Hematopoietic multipotent progenitor cell treated with erythropoietin and hydrocortisone succinate and interleukin-3 and kit ligand, for 6 days (in vitro differentiated cells): ENCODE measurements around the gene PLCL1.
"Not testable (repeated sequence)": the region's sequence is repeated elsewhere in the genome, so short reads cannot be mapped to it uniquely, and the experiment has no call there.

ENCODE experiments used
- DNase-seq: peaks from one replicate; pipeline ENCODE4 v3.0.0-alpha.2; 2015

Gene PLCL1

DNA sequence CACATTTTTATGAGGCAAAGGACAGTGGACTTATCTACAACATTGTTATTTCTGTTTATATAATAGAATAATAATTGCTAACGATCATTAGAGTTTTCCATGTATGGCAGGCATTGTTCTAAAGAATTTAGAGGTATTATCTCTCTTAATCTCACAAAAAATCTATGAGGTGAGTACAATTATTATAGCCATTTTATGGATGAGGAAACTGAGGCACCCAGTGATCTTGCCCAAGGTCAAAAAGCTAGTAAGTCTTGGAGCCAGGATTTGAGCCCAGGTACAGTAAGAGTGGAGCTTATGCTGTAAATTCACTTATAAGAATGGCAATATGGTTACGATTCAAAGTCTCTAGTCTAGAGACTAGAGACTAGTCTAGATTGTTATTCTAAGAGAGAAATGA is 331.7 kb downstream of the PLCL1 start:
- DNase-seq = no peak

DNA sequence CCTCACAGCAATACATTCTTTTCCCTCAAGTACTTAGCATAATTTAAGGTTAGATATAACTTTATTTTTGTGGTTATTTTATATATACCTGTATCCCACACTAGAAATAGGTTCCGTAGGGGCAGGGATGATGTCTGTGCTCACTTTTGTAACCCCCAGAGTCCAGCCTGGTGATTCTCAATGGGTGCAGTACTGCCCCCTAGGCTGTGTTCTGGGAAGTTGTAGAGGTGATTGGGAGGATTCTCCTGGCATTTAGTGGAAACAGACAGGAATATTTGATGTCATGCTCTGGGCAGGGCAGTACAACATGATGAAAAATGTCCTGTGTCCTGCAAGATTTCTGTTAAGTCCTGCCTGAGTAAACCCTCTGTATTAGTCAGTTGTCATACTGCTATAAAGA is 333.3 kb downstream of the PLCL1 start:
- DNase-seq = no peak

DNA sequence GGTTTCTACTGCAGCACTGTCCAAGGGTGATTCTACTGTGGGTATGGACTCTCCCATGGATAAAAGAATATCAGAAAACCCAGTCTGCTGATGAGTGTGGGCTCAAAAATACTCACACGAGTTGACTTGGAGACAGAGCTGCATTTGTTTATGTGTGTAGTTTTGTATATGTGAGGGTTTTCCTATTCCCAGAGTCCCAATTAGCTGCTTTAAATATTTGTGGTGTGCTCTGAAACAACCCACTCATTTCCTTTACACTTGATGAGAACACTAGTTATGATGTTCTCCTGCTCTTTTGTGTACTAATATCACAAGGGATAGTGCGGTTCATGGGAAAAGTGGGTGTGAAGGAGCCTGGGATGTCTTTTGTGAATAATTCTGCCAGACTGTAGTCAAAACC is 337.3 kb downstream of the PLCL1 start:
- no peak for DNase-seq

DNA sequence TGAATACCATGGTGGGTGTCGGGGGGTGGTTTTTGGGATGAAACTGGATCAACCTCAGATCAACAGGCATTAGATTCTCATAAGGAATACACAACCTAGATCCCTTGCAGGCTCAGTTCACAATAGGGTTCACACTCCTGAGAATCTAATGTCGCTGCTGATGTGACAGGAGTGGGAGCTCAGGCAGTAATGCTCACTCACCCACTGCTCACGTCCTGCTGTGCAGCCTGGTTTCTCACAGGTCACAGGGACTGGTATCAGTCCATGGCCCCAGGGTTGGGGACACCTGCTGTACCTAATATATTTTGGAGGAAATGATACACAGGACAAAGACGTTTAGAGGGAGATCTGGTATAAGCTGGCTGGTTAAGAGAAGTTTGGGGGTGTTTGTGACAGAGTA is 338.8 kb downstream of the PLCL1 start:
- DNase-seq = no peak

DNA sequence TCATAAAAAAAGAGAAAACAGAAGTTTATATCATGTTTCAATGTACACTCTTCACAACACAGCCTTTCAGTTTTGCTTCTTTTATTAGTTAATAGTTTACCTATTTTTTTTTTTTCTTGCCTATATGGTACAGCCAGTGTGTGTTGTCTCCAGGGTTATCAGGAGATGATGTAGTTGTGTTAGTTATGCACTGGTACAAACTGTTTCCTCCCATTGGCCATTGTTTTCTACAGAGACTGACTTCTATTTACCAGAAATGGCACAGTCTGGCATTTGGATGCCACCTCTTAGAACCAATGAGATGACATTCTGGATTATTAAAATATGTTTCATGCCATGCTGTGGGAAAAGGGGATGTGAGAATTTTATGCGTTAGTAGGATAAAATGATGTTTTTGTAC is 339.4 kb downstream of the PLCL1 start:
- DNase-seq = no peak

DNA sequence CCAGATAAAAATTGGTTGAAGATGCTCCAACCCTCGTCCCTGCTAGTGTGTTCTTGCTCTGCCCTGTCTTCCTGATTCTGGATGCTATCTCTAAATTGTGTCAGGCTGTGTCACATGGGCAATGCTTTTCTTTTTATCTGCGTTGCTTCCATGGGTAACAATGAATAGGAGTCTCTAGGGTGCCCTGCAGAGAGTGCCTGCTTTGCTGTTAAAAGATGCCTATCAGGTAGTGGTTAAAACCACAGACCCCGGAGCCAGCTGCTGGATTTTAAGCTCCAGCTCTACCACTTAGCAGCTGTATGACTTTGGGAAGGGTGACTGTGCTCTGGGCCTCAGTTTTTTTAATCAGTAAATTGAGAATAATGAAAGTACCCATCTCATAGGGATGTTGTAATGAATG is 340.3 kb downstream of the PLCL1 start:
- peak; percentile 73 for DNase-seq

DNA sequence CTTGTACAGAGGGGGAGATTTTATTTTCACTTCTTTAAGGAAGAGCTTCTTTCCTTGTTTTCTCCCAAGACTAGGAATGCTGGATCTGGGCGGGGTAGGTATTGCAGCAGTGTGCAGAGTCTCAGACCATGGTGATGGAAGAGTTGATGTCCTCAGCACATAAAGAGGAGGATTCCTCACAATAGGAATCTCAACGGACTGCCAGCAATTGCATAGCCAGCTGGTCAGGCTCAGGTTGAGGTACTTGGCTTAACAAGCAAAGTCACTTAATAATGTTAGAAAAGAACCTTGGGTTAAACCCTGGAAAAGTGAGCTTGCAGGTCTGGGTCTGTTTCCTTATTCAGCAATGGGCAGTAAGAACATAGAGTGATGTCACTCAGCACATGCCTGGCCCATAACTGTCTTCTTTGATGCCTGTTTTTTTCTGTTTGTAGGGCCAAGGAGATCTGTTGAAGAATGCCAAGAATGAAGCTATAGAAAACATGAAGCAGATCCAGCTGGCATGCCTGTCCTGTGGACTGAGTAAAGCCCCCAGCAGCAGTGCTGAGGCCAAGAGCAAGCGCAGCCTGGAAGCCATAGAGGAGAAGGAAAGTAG is 342.1 kb downstream of the PLCL1 start:
- DNase-seq = no peak

DNA sequence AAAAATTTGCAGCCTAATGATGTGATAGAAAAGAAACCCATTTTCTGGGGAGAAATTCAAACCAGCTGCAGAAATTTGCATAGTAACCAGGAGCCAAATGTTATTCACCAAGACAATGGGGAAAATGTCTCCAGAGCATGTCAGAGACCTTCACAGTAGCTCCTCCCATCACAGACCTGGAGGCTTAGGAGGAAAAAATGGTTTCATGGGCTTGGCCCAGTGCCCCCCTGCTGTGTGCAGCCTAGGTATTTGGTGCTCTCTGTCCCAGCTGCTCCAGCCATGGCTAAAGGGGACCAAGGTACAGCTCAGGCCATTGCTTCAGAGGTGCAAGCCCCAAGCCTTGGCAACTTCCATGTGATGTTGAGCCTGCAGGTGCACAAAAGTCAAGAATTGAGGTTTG is 352.9 kb downstream of the PLCL1 start:
- no peak for DNase-seq

DNA sequence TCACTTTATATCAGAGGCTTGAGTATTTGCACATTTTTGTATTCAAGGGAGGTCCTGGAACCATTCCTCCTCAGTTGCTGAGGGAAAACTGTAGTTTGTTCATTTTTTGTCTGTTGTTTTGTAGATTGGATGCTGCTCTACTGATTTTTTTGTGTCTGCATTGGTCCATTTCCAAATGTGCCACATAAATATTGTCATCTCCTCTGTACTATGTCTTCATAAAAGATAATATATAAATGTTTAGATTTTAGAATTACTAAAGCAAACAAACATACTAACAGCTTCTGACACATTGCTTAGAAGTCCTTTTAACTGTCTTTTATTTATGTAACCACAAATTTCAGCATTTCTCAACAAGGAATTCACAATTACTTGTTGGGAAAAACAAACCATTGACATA is 356.8 kb downstream of the PLCL1 start:
- DNase-seq = no peak

DNA sequence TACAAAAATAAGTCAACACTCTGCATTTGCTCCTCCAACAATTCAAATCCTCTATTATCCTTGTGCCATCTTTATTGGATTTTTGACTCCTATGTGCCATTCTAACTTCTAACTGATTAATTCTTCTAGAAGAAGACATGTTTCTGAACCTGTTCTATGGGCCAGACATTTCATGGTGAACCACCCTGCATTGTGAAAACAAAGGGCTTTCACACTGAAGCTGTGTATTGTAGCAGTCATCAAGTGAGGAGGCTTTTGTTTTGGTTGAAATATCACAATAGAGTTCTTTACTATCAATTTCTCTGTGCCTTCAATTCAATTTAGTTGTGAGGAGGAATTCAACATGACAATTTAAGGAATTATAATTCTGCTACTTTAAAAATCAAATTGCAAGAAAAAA is 357.9 kb downstream of the PLCL1 start:
- no peak for DNase-seq

DNA sequence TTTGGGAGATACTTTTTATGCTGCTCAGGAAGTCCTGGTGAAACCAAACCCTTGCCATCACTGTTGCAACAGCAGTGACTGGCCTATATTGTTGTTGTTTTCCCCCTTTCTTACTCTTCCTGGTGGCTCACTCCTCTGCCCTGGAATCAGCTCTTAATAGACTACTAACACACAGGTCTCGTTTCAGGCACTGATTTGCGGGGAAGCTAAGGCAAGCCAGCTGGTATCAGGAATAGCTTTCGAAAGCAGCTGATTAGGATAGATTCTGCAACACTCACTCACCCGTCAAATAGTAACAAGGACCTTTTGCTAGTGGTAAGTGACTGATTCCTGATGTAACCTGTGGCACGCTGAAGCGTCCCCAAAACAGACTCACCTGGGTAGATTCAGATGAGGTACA is 360.4 kb downstream of the PLCL1 start:
- no peak for DNase-seq

DNA sequence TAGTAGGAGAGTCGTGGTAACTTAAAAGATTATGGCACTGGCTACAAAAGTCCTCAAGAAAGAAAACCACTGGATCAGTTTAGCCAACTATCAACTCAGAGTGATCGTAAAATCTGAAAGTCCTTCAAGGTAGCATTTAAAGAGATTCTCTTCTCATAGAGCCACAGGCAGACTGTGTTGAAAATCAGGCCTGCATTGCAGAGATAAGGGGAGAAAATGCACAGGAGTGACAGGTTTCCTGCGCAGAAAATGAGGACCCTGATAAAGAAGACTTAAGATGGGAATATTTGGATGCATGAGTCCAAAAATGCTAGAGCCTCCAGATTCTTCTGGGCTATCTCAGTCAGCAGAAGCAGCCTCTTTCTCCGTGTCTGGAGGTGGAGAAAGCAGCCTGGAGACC is 360.9 kb downstream of the PLCL1 start:
- DNase-seq = no peak

DNA sequence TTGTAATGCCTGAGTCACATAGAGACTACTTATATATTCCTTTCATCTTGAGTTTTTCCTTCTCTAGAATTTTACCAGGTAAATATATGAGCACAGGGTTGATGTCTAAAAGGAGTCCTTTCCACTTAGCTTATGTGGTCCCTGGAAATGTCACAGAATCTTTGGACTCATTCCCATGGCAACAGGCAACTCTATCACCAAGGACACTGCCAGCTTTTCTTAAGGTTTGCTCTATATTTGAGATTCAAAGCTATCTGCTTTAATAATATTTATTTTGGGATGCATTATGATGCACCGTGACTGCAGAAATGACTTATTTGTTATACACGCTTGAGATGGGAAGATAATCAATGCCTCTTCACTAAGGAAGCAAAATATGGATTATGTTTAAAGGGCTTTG is 363.0 kb downstream of the PLCL1 start:
- no peak for DNase-seq

DNA sequence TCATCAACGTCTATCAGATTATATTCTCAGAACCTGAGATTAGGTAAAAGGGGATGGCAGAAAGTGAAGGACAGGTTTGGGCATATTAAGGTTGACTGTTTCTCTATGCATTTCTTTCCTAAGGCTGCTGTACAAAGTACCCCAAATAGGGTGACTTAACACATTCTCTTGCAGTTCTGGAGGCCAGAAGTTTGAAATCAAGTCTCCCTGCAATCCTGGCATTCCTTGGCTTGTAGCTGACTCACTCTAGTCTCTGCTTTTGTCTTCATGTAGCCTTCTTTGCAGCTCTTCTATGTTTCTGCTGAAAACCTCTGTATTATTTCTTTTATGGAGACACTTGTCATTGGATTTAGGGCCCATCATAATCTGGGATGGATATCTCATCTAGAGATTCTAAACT is 364.3 kb downstream of the PLCL1 start:
- DNase-seq = no peak

DNA sequence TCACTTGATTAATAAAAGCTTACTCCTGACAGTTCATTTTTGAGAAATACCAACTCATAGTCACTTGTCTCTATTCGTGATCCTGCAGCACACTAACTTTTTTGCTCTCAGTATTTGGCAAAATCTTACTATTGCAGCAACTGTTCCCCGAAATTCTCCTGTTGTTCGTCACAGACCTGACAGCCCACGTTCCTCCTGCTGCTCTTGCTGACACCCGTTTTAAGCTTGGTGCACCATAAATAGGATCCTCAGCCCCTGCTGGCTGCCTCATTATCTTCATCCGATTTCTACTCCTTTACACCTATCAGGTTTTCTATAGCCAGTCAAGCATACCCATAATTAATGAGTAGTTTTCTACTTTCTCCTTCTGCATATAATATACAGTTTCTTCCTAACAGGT is 368.8 kb downstream of the PLCL1 start:
- no peak for DNase-seq

DNA sequence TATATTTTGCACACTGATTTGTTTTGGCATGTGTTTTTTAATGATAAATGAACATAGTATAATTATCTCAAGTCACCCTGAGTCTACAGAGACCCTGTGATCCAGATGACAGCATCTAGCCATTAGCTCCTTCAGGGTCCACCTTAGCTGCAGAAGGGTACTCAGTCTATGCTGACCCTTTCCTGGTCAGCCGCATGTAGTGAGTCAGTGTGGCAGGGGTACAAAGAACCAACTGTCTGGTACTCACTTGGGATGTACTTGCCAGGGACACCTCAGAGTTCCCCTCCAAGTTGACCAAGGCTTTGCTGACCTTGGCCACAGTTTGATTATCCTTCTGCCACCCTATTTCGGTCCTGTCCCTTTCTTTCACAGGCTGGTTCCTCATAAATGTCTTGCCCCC is 369.5 kb downstream of the PLCL1 start:
- DNase-seq = no peak

DNA sequence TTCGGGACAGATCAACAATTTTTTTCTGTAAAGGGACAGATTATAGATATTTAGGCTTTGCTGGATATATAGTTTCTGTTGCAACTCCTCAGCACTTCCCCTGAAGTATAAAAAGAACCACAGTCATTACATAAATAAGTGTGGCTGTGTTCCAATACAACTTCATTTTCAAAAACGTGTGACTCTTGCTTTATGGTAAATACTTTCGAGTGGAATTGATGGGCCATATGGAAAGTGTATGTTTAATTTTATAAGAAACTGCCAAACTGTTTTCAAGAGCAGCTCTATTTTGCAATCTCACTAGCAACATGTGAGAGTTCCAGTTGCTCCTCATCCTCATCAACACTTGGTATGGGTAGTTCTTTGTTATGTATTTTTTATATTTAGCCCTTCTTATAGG is 370.9 kb downstream of the PLCL1 start:
- no peak for DNase-seq

DNA sequence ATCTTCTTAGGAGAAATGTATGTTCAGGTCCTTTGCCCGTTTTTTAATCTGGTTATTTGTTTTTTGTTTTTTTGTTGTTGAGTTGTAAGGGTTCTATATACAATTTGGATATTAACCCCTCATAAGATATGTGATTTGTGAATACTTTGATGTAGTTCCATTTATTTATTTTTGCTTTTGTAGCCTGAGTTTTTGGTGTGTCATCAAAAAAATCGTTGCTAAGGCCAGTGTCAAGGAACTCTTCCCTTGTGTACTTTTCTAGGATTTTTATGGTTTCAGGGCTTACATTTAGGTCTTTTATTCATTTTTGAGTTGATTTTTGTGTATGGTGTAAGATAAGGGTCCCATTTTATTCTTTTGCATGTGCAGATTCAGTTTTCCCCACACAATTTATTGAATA is 372.6 kb downstream of the PLCL1 start:
- no peak for DNase-seq

DNA sequence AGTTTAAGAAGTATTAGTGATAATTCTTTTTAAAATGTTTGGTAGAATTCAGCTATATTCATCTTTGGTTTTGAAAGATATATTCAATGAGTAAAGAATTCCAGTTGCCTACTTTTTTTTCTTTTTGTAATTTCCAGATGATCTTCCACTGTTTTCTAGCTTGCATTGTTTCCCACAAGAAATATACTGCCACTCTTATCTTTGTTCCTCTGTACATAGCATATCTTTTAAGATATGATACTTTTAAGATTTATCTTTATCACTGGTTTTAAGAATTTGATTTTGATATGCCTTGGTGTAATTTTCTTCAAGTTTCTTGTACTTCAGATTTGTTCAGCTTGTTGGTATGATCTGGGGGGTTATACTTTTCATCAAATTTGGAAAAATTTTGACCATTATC is 374.4 kb downstream of the PLCL1 start:
- no peak for DNase-seq

DNA sequence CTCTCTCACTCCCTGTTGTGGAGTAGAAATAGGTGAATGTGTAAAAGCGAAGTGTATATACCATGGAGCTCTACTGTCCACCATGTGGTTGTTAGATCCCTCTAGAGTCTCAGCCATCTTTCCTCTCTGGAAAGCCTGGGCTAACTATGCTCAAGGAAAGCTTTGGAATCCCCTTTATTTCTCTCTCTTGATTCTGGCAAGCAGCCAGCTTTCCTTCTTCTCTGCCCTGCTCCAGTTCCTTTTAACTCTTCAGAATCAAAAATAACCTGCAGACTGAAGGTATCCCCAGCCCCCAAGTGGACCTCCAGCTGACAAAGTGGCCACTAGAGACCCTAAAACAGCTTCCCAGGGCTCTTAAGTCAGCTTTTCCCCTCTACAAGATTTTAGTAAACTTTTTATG is 381.9 kb downstream of the PLCL1 start:
- no peak for DNase-seq

DNA sequence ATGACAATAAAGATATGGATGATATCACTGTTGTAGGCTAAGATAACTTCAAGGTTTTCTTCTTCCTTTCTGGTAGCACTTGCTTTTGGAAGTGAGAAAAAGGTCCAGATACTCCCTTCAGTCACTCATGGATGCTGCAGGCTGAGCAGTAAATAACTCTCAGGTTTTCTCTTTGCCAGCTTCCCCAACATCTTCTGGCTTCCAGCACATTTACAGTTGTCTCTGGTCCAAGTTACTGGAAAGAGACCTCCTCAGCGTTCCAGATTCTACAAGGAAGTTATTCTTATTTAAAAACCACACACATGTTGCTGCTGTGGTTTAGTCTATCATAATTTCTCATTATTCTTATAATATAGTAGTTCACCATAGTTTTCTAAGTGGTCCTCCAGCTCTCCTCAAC is 383.4 kb downstream of the PLCL1 start:
- DNase-seq = no peak

DNA sequence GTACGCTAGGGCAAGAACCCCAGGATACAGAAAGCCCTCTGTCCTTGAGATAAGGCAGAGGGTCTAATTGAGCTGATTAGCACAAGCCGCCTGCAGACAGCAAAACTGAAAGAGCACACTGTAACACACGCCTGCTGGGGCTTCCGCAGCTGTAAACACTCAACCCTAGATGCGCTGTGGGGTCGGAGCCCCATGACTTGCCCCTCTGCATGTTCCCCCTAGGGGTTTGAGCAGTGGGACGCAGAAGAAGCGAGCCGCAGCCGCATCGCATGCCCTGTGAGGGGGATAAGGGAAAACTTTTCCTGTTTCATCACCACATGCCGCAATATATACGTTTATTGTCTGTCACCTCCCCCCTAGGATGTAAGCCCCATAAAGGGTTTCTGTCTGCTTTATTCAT is 384.6 kb downstream of the PLCL1 start:
- no peak for DNase-seq

DNA sequence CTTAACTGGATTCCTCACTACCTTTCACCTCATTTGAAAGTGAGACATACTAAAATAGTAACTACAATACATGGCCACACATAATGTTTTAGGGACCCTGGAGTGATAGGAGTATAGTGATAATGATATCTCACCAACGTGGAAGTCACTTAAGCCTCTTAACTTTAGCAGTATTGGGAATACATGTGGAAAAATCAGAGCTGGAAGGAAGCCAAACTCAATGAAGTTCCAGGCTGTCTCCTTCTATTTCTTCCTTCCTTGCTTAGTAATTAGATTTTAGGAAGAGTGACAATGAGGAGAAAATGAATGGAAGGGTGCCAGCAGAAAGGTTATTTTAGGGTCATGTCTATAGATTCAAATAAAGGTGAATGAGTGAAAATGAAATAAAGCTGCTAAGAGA is 387.3 kb downstream of the PLCL1 start:
- no peak for DNase-seq

DNA sequence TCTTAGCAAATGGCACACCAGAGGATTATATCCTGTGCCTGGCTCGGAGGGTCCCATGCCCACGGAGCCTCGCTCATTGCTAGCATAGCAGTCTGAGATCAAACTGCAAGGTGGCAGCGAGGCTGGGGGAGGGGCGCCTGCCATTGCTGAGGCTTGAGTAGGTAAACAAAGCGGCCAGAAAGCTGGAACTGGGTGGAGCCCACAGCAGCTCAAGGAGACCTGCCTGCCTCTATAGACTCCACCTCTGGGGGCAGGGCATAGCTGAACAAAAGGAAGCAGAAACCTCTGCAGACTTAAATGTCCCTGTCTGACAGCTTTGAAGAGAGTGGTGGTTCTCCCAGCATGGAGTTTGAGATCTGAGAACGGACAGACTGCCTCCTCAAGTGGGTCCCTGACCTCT is 392.2 kb downstream of the PLCL1 start:
- DNase-seq = not testable (repeated sequence)
